Kidney epithelial cell (primary cell): ENCODE data around the gene ARFGAP2. TPM values are rescaled to one million over a fixed set of nuclear protein-coding genes. Genes with fewer than 3 reads are reported as not detected.

Experiments
- DNase-seq: peaks from one replicate; pipeline ENCODE4 v3.0.0-alpha.2; 2010; ENCODE audit warnings: low read depth
- H3K27me3 ChIP-seq: 2 replicates; pipeline ENCODE4 v1.6.0; 2011; ENCODE audit warnings: low read length; ENCODE audit not compliant: control insufficient read depth, insufficient read depth
- H3K36me3 ChIP-seq: 2 replicates; pipeline ENCODE4 v1.5.1; 2011; ENCODE audit warnings: low read length; ENCODE audit not compliant: control insufficient read depth, insufficient read depth
- H3K4me3 ChIP-seq: 2 replicates; pipeline ENCODE4 v1.5.1; 2011; ENCODE audit warnings: low read depth, mild to moderate bottlenecking, control low read depth, low read length
- CTCF ChIP-seq: IDR thresholded peaks from 2 replicates; pipeline ENCODE4 v1.5.1; 2011; ENCODE audit warnings: mild to moderate bottlenecking, moderate library complexity, low read length, control low read depth, inconsistent platforms; ENCODE audit not compliant: insufficient read depth, poor library complexity, severe bottlenecking
- total RNA-seq: library from RNA; depleted of rRNA; stranded (reverse); fragments of >200 nt; gene quantifications from 2 replicates; pipeline ENCODE4 v1.2.3, GENCODE V29; 2015

Gene ARFGAP2
- total RNA-seq, 1 donor from 2014 or later = 95.7 TPM

GRCh38 chr11:47132490-47132889 lies 44.2 kb downstream of the ARFGAP2 start:
- no peak for TF ChIP-seq CTCF
- Histone ChIP-seq H3K36me3 (no peaks in the 10 kb centered on the region), H3K27me3 (no peaks in the 10 kb centered on the region), H3K4me3 (no peak overlapping the region)
- DNase-seq = no peak

GRCh38 chr11:47131136-47131535 lies 45.5 kb downstream of the ARFGAP2 start:
- no peak for DNase-seq
- Histone ChIP-seq H3K4me3 (no peak overlapping the region), H3K36me3 (no peaks in the 10 kb centered on the region), H3K27me3 (no peaks in the 10 kb centered on the region)
- TF ChIP-seq CTCF = no peak

- no peaks in the 10 kb centered on the region for H3K36me3 ChIP-seq
- no peaks in the 10 kb centered on the region for H3K27me3 ChIP-seq
- no peak overlapping the region for H3K4me3 ChIP-seq
- no peak for DNase-seq
- TF ChIP-seq CTCF = no peak
Observed at GRCh38 chr11:47130543-47130942, 46.1 kb downstream of the ARFGAP2 start.

- Histone ChIP-seq H3K4me3 (no peak overlapping the region), H3K36me3 (no peaks in the 10 kb centered on the region), H3K27me3 (no peaks in the 10 kb centered on the region)
- no peak for TF ChIP-seq CTCF
- no peak for DNase-seq
Observed at GRCh38 chr11:47127213-47127612, 49.5 kb downstream of the ARFGAP2 start.

GRCh38 chr11:47125083-47125482 lies 51.6 kb downstream of the ARFGAP2 start:
- H3K4me3 ChIP-seq = no peak overlapping the region
- no peaks in the 10 kb centered on the region for H3K27me3 ChIP-seq
- no peak for DNase-seq
- H3K36me3 ChIP-seq = no peaks in the 10 kb centered on the region
- TF ChIP-seq CTCF = no peak

GRCh38 chr11:47124675-47125074 lies 52.0 kb downstream of the ARFGAP2 start:
- DNase-seq = no peak
- TF ChIP-seq CTCF = no peak
- no peaks in the 10 kb centered on the region for H3K36me3 ChIP-seq
- no peaks in the 10 kb centered on the region for H3K27me3 ChIP-seq
- no peak overlapping the region for H3K4me3 ChIP-seq
